GM18520 (cell line): Measurements from ENCODE around the gene SYNE2.

ENCODE experiments used
- ATAC-seq: cut with Tn5 transposase; IDR thresholded peaks from one replicate; pipeline ENCODE4 v1.9.1; 2021; ENCODE audit not compliant: unreplicated experiment

Gene SYNE2

DNA sequence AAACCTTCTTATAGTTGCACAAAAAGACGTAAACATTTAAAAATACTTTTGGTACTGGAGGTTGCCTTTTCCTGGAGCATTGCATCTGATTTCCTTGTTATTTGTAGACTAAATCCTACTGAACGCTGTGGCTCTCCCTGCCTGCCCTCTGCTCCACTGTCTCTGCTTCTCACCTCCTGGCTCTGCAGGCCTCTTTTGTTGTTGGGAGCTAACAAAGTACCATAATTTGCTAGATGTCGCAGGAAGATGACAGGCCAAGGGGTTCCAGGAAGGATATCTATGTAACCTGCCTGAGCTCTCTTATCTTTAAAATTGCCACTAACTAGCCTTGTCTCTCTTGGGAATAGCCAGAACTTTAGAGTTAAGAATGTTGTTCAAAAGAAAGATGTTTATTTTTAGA, 21.4 kb downstream of the SYNE2 start:
- no peak for ATAC-seq

DNA sequence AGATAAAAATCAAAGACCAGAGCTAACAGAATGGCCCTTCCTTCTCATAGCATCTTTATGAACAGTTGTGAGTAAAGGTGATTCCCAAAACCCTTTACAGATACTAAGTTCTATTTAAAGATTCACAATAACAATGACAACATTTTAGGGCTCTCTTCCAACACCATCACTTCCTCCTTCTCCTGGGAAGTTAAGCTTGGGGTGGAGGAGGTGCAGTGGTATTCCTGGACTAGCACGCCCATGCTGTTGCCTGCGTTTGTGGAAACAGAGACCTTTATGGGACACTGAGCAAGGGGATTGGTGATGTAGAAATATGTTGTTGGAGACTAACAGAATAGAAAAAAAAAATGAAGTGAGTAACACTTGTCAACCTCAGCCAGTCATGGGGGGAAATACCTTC, 22.5 kb downstream of the SYNE2 start:
- no peak for ATAC-seq

DNA sequence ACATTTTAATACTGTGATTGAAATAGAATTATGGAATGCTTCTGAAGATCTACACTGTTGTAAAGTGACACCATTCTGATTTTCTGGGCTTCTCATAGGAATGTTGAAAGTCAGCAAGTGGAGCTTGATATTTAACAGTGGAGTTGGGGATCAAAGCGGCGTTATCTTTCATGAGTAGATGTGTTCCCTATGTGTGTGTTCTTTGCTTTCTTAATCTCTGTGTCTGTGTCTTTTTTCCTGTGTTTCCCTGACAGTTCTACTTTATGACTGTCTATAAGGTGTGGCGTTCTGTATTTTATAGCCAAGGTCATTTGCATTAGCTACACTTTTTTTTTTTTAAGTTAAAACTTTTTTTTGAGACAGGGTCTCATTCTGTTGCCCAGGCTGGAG, 24.7 kb downstream of the SYNE2 start:
- no peak for ATAC-seq

DNA sequence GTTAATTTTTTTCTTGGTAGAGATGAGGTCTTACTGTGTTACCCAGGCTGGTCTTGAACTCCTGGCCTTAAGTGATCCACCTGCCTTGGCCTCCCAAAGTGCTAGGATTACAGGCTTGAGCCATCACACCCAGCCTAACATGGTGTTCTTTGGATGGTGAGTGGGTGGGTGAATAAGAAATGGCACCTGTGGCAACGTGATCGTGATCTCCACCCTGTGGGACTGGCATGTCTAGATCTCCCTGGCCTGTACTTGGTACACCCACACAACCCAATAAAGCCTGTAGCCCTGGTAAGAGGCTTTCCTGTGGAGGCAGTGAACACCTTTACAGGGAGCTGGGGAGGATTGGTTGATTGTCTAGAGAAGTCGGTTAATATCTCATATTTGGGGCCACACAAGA, 25.2 kb downstream of the SYNE2 start:
- ATAC-seq = no peak

DNA sequence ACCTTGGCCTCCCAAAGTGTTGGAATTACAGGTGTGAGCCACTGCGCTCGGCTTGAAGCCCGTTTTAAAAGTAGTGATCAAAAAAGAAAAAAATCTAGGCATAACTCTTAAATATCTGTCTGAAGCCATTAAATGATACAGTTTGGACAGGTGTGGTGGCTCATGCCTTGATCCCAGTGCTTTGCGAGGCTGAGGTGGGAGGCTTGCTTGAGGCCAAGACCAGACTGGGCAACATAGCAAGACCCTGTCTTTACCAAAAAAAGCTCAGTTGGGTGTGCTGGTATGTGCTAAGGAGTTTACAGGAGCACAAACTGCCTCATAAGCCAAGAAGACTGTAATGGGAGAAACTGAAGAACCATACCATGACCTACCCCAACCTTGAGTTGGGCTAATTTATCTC, 26.0 kb downstream of the SYNE2 start:
- no peak for ATAC-seq

DNA sequence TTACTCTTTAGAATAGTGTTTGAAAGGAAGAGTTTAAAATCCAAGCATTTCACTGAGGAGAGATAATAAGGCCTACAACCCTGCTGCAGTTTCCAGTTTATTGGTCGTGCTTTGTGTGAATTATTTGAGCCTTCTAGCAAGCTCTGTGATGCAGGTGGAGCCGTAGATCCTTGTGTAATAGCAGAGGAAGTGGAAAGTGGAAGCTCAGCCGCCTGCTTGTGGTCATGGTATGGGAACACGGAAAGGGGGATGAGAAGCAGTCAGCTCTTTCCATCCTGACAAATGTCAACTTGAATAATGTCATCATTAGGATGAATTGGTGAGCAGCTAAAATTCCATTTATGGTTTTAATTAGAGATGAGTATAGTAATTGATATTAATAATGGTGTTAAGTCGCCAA, 29.1 kb downstream of the SYNE2 start:
- ATAC-seq = no peak

DNA sequence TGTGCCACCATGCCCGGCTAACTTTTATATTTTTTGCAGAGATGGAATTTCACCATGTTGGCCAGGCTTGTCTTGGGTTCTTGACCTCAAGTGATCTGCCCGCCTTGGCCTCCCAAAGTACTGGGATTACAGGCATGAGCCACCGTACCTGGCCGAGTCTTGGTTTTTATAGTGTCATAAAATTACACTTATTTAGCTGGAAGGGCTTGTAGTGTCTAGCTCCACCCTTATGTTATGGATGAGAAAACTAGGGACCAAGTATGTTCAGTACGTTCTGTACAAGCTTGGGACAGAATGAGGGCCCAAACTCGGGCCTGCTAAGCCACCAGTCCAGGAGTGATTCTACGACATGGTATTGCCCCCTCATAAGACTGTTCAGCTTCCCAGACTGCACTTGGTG, 35.1 kb downstream of the SYNE2 start:
- no peak for ATAC-seq

DNA sequence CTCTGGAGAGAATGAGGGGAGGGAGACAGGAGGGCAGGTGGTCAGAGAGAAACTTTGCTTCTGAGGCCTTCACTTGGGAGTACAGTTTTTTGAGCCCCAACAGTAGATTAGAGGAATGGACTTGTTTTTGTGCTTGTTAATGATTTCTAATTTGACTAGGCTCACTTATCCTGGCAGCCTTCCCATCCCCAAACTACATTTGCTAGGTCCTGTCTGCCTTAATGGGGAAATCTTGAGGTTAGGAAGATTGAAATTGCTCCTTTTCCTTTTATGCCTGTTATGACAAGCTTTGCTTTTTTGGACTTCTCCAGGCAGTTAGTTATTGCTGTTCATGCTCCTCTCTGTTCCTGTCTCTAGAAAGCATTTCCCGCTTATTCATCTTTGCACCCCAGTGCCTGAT, 37.7 kb downstream of the SYNE2 start:
- ATAC-seq = no peak

DNA sequence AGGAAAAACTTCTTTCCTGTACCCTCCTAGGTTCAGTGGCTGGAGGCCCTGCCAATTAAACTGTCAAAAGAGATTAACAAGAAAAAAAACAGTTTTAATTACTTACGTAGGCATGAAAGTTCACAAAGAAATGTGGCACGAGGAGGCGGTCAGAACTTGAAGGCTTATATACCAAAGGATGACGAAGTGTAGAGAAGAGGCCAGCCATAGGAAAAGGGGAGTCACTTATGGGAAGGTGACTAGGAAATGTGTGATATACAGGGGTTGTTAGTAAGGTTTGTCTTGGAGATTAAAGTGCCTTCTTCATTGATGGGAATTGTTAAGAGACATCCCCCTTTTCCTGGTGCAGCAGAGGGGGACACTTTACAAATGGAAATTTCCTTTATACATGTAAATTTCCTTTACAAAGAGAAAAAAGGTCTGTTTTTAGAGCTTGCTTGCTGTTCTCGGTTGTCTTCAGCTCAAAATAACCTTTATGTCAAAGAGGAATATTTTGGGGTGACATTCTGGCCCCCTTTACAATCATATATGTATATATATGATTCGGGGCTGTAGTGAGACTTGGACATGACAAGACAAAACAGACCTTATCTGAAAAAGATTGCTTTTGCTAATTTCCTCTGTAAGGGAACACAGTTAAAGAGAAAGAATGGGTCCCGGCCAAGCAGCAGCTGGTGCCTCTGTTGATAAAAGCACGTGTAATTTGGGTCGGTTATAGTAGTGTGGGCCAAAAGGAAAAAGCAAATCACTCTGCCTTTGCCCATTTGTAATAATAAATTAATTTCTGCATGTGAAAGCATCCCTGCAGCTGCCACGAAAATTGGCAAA, 38.6 kb downstream of the SYNE2 start:
- no peak for ATAC-seq

DNA sequence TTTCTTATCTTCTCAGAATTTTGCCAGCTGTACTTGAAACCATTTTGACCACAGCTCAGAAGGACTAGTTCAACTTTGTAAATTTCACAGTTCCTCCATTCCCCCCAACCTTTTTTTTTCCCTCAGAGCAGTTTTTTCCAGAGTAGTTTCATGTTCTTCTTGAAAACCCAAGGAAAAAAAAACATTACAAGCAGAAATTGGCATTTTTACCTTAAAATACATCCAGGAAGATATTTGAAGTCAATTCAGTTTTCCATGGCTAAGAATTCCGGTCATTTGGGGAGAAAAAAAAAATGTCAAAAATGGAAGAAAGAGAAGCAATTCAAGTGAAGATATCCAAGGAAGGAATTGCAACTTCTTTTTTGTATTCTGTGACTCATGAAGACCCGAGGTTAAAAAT, 39.5 kb downstream of the SYNE2 start:
- ATAC-seq = no peak

DNA sequence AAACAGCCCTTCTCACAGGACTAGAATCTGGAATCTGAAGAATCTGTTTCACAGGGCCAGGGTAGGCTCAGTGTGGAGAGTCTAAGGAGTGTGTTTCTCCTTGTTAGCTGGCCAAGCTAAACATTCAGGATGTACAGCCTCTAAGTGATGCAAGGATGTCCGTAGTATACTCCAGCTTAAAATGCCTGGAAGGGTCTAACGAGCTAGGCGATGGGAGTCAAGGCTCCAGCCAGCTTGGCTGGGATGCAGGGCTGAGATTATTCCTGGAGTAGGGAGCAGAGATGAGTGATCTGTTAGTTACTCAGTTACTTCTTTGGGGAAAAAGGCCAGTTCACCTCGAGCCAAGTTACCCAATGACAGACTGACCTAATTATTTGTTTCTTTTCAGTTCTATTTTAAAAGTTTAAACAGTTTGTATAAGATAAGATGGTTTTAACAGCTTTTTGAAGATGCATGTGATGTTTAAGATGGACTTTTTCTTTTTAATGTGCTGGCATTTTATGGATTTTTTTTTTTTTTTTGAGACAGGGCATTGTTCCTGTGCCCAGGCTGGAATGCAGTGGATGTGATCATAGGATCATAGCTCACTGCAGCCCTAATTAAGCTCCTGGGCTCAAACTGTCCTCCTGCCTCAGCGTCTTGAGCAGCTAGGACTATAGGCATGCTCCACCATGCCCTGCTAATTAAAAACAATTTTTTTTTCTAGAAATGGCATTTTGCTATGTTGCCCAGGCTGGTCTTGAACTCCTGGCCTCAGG, 41.1 kb downstream of the SYNE2 start:
- ATAC-seq = no peak

DNA sequence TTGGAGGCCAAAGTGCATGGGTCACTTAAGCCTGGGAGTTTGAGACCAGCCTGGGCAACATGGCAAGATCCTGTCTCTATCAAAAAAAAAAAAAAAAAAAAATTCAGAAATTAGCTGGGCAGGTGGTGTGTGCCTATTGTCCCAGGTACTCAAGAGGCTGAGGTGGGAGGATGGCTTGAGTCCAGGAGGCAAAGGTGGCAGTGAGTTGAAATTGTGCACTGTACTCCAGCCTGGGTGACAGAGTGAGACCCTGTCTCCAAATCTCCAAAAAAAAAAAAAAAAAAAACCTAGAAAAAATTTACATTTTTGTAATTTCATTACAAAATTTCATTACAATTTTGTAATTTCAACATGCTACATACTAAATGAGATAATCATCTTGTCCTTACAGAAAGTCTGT, 42.7 kb downstream of the SYNE2 start:
- no peak for ATAC-seq

DNA sequence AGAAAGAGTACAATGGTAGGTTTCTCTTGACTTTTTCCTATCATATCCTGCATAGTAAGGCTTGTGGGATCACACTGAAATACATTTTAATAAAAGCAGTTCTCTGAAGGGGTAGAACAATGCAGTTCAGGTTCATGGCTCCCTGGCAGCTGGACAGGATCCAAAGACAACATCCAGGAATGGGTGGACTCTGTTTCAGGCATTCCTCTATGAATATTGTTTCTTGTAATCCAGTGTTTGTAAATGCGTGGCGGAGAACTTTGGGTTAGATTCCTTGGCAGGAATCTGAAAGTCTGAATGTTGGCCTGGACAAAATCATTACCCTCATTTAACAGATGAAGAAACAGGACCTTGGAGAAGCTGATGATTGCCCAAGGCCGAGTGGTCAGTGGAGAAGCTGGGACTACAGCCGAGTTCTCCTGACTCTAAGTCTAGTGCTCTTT, 43.5 kb downstream of the SYNE2 start:
- no peak for ATAC-seq

DNA sequence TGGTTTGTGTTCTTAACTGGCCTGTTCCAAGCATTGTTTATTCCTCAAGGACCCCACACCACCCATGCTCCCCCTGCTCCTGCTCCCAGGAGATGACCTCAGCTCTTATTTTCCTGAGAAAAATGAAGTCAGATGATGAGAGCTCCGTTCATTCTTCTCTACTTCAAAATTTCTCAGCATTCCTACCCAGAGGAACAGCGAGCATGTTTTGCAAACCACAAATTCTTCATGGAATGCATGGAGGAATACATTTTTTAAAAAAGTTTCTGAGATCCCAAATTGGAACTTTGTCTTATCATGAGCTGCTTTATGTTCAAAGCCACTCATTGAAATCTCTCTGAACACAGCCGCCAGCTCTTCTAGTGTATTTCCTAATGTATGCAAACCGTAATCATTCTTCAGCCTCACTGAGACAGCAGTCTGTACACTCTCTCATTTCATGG, 44.9 kb downstream of the SYNE2 start:
- ATAC-seq = no peak

DNA sequence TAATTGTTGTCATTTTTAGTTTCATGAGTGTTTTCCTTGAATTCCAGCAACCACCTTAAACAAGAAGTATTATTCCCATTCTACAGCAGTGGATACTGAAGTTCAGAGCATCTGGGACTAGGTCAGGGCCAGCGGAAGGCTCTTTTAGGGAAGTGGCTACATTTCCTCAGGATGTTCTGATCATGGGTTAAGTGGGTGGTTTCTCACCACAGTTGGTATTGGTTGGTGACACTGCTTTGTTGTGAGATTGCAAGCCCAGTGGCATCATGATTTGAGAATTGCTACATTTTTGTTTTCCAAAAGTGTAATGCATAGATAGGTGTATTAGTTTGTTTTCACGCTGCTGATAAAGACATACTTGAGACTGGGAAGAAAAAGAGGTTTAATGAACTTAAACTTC, 47.1 kb downstream of the SYNE2 start:
- ATAC-seq = peak; percentile 38

DNA sequence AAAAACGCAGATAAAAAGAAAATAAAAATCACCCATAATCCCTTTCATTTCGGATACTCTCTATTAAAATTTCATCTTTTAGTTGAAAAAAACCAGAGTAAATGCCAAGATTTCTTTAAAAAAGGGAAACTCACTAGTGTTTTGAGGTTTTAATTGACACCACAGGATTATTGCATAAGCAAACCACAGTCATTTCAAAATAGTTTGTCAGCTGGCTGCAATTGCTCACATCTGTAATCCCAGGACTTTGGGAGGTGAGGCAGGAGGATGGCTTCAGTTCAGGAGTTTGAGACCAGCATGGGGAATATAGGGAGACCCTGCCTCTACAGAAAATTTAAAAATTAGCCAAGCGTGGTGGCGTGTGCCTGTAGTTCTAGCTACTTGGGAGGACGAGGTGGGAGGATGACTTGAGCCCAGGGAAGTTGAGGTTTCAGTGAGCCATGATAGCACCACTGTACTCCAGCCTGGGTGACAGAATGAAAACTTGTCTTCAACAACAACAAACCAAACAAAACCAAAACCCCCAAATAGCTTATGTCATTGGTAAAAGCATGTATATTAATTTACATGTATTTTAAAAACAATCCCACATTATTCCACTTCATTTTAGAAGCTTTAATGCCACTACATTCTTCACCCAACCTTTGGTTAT, 48.8 kb downstream of the SYNE2 start:
- no peak for ATAC-seq

DNA sequence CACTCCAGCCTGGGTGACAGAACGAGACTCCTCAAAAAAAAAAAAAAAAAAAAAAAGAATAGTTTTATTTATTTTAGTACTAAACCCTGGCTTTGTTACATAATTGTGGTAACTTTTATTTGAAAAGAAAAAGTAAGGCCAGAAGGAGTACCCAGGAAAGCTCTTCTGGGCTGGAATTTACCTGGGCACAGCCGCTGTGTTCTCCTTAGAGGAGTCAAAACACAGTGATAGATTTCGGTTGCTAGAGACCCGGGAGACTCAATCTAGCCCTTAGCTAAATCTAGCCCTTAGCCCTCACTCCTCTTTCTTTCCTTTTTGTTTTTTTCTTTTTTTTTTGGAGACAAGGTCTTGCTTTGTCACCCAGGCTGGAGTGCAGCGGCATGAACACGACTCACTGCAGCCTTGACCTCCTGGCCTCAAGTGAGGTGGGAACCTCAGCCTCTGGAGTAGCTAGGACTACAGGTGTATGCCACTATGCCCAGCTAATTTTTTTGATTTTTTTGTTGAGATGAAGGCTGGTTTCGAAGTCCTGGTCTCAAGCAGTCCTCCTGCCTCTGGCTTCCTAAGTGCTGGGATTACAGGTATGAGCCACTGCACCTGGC, 49.7 kb downstream of the SYNE2 start:
- ATAC-seq = no peak

DNA sequence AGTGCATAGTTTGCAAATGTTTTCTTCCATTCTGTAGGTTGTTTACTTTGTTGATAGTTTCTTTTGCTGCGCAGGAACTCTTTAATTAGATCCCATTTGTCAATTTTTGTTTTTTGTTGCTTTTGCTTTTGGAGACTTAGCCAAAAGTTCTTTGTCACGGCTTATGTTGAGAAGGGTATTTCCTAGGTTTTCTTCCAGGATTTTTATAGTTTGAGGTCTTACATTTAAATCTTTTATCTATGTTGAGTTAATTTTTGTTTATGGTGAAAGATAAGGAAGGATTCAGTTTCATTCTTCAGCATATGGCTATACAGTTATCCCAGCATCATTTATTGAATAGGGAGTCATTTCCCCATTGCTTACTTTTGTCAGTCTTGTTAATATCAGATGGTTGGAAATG, 51.9 kb downstream of the SYNE2 start:
- no peak for ATAC-seq

DNA sequence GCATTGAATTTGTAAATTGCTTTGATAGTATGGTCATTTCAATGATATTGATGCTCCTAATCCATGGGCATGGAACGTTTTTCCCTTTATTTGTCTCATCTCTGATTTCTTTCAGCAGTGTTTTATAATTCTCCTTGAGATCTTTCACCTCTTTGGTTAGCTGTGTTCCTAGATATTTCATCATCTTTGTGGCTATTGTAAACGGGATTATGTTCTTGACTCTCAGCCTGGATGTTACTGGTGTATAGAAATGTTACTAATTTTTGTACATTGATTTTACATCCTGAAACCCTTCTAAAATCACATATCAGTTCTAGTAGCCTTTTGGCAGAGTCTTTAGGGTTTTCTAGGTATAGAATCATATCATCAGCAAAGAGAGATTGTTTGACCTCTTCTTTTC, 52.6 kb downstream of the SYNE2 start:
- ATAC-seq = no peak

DNA sequence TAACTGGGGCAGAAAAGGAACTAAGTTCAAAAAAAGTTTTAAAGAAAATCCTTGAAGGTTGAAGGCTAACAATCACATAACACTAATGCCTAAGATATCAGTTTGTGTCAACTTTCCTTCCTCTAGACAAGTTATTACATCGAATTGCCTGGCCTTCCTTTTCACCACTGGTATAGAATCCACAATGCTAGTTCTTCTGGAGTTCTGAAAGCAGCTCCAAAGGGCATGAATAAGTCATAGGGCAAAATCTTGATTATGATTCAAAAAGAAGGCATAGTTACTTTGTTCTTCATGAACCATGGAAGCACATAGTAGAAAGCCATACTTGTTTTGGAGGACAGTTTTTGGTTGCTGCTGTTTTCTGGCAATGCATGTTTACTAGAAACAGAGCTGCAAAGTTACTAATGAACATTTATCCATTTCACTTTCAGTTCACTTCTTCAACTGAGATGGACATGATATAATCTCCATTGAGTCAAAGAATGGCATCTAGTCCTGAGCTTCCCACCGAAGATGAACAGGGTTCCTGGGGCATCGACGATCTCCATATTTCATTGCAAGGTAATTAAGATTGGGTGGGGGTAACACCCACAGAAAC, 56.0 kb downstream of the SYNE2 start:
- no peak for ATAC-seq

DNA sequence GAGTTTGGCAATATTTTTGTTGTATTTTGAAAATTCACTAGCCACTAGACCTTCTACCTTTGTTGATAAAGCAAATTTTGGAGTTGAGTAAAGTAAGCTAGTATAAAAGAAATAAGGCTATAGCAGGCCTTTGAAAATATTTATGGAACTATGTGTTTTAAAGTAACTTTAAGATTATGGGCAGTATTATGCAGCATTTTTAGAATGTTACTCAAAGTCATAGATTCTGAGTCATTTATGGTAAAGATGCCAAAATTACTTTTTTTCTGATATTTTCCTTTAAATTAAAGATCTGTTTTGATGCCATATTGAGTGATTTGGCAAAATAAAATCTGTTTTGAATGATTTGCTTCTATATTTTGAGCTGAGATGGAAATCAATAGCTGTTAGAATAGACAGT, 57.2 kb downstream of the SYNE2 start:
- no peak for ATAC-seq
